GM20431 (cell line): ENCODE results near the gene NOL7.

Experiments
- in situ Hi-C: fragments of 300-500 bp; cut with MseI, MboI; formaldehyde crosslinking; loops from one replicate; pipeline ENCODE4 v1.15.0; 2020; ENCODE audit warnings: low sequenced_read_pairs; ENCODE audit not compliant: unreplicated experiment

The NOL7 gene

DNA sequence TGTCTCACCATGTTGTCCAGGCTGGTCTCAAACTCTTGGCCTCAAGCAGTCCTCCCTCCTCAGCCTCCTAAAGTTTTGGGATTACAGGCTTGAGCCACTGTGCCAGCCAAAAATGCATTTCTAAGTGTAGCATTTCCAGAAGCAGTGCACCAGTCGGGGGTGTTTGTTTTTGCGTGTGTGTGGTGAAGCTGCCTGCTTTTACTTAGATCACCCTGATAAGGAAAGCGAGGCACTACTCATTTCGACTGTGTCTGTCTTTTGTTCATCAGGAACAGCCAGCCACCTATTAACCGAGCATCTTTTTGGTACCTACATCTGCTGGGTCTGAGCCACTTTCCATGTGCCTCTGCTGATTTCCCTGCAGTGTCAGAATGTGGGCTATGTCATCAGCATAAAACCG, 22.0 kb upstream of the NOL7 start:
- in situ Hi-C loops = no loop called here

DNA sequence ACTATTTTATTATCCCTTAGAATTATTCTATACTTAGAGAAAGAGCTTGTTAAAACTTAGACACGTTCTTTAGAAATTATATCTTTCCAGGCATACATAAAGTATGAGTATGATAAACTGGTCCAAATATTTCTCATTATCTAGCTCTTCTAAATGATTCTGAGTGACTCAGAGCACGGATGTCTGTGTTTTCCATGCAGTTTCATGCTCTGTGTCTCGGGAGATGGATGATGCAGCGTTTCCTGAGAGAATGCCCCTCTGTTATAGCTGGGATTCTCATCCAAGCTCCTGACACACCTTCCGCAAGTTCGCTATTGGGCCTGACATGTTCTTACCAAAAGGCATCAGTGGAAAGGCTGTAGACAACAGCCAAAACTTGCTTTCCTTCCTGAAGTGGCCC, 21.4 kb upstream of the NOL7 start:
- in situ Hi-C loops = no loop called here

DNA sequence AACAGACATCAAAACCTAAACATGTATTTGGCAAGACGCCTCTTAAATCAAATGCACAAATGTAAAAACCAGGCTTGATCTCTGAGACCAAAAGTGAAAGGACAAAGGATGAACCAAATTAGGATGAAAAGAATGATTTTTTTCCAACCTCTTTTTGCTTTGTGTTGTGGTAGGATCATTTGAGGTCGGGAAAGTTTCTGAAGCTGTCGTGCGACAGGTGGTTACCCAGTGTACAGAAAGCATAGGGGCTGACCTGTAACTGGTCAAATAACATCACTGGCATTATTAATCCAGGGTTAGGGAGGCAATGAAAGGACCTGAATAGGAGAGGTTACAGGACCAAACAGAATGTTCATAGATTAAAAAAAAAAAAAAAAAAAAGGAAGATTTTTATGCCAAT, 18.1 kb upstream of the NOL7 start:
- in situ Hi-C loops = no loop called here

DNA sequence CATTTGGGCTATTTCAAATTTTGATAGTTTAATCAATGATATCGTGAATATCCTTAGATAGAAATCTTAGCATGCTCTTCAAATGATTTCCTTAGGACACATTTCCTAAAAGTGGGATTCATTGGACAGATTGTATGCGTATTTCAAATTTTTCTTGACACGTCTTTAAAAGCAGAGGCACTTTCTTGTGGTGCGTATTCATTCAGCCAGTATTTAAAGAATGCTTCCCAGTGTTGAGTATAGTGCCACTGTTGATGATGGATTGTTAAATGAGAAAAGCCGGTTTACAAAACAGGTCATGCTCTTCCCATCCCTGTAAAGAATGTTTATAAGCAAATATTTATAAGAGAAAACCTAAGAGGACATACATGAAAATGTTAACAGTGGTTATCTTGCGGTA, 15.1 kb upstream of the NOL7 start:
- in situ Hi-C loops = no loop called here

DNA sequence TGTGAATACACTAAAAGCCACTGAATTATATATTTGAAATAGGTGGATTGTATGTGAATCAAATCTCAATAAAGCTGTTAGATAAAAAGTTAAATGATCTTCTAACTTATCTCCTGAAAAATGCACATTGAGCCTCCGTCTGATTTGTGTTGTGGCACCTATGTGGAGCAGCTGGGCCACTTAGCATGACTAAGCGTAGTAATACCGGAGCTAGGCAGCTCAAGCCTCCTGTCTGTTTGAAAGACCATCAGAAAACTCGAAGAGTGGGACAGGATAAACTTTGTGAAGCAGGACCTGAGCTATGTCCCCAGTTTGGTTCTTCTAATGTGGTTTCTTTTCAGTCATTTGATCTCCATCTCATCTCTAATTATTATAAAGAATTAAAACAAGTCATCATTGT, 11.0 kb upstream of the NOL7 start:
- in situ Hi-C loops = no loop called here

DNA sequence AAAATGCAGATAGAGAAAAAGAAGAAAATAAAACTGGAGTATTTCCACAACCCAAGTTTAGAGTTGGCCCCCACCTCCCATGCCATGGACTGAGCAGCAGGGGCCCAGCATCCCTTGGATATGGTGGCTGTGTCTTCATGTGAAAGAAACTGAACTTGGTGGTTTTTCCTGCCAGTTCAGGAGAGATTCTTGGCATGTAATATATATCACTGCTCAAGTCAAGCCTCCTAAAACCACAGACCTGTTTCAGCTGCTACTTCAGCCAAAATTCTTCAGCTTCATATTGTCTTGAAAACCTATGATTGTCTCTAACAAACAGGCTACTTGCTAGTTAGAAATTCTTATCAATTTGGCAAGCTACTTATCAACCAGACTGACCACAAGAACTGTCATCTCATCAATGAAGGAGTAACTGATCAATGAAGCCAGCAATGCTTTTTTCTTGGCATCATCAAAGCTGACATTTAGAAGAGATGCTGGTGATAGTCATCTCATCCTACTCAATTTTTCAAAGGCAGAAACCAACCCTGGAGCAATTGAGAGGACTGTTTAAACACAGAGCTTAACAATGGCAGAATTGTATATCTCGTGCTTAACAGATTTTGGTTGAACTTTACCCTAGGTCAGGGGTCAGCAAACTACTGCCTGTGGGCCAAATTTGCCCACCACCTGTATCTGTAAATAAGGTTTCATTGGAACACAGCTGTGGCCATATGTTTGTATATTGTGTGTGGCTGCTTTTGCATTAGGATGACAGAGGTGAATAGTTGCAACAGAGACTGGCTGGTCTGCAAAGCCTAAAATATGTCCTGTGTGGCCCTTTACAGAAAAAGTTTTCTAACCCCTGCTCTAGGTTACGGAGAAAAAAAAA, 10.4 kb upstream of the NOL7 start:
- in situ Hi-C loops = no loop called here

DNA sequence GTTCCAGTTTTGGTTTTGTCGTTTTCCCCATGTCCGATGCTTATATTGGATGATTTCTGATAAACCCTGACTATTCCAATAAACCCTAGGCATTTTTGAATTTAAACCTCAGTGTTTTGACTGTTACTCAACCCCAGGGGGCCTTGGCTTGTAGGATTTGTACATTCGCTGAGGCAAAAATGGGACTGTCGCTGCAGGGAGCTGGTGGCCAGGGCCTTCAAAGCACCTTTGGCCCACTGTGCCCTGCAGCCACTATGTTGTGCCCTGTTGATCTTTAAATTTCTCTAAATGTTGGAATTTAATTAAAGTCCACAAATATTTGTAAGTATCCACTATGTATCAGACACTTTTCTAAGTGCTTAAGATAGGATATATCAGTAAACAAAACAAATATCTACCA, 9.5 kb upstream of the NOL7 start:
- in situ Hi-C loops = no loop called here

DNA sequence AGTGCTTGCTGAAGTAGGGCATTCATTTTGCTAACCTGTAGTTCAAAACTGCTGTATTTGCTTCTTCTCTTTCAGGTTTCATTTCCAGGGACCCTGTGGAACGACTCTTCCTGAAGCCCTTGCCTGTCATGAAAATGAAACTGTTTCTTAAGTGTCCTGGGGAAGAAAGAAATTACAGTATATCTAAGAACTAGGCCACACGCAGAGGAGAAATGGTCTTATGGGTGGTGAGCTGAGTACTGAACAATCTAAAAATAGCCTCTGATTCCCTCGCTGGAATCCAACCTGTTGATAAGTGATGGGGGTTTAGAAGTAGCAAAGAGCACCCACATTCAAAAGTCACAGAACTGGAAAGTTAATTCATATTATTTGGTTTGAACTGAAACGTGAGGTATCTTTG, 3.4 kb upstream of the NOL7 start:
- in situ Hi-C loops = no loop called here

DNA sequence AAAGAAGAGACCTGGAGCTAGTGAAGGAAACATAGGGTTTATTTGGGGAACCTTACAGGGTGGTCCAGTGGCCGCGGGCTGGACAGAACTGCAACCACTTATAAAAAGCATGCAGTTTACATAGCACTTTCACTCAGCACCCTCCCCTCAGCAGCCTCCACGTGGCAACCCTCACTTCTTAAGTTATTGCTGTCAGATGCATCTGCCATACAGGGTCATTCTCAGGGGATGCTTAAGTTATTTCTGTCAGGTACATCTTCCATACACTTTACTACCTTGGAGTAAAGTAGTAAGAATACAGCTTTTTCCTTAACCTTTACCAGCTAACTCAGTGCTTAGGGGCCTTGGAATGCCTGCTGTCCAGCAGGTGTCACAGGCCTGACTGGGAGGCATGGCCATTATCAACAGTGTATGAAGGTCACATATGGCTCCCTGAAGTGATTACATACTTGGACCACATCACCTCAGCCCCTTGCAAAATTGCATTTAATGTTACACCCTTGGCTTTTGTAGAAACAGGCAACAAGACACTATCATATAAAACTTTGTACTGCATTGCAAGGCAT, 2.0 kb upstream of the NOL7 start:
- in situ Hi-C loops = no loop called here

DNA sequence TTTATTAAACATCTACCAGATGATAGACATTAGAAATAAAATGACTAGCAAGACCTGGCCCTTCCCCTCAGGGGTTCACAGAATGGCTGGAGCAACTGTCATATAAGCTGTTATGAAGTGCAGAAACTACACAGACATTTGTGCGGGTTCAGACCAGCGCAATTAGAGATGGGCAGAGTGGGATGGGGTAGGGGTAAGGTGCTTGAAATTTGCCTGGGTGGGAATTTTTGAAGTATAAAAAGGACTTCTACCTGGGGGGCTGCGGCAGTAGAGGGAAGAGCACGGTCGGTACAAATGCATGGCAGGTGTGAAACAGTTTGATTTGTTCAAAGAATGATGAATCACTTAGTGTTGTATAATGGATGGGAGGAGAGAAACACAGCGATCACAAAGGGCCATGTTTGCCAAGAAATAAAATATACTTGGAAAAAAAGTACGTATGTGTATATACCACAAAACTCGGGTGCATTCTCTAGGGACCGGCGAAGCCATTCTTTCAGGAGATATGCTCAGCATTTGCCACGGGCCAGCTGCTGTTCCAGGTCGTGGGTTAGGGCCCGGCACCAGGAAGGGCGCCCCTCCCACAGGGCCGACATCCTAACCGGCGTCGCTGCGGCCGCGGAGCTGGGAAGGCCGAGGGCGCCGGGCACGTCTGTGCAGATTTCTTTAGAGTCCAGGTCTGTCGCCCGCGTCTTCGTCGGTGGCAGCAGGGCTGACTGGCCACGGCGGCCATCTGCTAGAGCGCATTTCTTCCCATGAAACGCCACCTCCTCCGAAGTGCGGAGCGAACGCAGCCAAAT, 809 bp upstream of the NOL7 start:
- in situ Hi-C loops = no loop called here

DNA sequence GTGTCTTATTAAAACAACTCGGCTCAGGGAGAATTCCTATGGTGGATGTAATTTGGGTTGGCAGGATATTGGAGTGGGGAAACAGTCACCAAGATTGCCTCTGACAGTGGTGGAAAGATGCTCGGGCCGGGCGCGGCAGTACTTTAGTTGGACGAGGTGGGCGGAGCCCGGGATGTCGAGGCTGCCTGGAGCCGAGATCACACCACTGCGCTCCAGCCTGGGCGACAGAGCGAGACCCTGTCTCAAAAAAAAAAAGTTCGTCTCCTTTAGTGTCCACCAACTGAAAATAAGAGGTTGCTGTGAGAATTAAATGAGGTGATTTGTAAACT, 621 bp downstream of the NOL7 start:
- in situ Hi-C loops = no loop called here

DNA sequence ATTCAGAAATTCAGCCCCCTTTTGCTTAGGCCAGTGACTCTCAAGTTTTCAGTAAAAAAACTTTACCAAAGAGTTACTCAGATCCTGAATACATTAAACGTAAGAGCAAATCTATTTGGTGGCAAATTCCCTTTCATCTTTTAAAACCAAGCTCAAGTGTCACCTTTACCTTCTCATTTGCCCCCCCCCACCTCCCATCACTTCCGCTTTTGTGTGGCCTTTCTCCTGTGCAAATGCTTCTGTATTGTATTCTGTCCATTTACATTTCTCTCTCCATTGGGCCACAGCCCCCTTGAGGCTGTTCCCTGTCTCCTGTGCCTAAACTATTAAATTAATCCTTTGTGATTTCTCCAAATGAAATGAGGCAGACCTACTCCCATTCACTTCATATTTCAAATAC, 1.9 kb downstream of the NOL7 start:
- in situ Hi-C loops = no loop called here

DNA sequence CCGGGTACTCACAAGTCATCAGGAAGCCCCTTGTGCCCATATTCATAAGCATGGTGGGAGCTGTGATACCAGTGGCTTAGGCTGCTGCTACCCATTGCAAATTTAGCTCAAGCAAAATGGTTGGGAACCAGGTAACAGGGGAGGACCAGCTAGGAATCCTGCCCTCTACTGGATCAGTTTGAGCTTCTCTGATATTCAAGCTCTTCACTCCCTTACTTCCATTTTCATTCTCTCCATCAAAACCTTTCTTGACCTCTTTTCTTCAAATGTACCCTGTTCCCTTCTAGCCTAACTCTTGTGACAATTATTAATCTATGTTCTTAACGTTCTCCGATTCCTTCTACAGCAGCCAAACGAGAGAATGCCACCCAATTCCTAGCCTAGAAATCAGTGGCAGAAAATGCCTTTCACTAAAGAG, 9.7 kb downstream of the NOL7 start:
- in situ Hi-C loops = no loop called here

DNA sequence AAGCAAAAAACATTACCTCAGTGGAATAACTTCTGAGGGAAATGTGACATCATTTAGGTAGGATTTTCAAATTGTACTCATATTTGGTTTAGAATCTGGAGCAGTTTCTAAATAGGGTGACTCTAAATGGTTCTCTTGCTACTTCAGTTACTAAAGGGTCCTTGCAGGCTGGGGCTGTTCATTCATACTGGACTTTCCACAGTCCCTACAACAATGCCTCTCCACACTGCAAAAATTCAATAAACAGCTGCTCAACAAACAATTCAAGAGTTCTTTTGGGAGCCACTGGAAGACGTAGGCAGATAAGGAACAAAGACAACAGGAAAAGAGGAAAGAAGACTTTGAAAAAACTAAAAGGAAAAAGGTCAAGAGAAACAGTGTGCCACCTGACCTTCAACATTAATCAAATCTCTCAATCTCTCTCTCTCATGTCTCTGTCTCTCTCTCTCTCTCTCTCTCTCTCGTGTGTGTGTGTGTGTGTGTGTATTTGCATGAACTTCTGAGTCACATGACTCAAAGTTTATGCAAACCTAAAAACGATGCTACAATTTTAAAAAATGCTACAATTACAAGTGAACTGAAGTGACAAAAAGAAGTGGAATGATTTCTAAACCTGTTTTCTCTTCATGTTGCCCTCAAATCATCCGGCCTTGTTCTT, 14.5 kb downstream of the NOL7 start:
- in situ Hi-C loops = no loop called here

DNA sequence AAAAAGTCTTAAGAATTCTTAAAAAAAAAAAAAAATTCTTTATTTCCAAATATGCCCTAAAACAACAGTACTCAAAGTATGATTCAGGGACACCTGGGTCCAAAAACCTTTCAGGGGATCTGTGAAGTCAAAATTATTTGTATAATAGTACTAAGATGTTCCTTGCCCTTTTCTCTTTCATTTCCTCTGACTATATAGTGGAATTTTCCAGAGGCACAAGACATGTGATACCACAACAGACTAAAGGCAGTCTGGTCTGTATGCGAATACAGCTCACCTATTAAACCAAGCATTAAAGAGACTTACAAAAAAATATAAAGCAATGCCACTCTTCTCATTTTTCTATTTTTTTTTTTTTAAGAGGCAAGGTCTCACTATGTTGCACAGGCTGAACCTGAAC, 15.4 kb downstream of the NOL7 start:
- in situ Hi-C loops = no loop called here

DNA sequence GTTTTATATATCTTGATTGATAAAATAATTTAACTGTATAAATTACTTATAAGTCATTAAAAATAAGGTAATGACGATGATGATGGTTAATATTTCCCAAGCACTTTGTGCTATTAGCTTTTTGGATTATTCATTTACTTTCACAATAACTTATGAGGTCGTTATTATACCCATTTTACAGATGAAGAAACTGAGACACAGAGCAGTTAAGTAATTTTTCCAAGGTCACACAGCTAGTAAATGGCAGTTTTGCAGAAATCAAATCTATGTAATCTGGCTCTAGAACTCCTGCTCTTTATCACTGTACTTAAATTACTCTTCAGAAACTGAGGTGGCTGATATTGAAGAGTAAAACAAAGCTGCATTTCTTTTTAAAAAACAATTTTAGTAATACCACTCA, 18.2 kb downstream of the NOL7 start:
- in situ Hi-C loops = no loop called here

DNA sequence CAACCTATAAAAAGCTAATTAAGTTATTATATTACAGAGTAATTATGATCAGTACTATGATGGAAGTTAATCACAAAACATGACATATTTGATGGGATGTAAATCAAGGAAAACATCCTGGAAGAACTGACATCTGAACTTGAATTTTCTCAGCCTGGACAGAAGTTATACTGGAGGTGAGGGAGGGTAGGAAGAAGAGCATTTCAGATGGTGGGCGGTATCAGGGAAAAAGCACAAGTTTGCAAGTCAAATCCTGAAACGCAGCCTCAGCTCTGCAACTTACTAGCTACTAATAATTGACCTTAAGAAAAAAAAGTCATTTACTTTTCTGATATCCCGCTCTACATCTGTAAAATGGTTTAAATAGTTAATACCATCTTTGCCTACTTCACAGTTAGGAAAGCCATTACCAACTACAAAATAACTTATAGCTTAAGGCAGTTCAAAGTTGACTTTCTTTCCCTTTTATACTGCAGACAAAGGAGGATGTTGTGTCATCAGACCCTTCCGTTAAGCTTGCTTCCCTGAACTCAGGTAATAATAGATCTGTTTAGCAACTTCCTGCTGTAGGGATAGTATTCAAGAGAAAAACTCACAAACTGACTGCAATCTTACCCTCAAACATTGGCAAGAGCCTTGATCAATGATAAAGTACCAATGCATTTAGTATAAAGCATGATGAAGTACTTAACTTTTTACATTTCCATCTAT, 21.0 kb downstream of the NOL7 start:
- in situ Hi-C loops = no loop called here

DNA sequence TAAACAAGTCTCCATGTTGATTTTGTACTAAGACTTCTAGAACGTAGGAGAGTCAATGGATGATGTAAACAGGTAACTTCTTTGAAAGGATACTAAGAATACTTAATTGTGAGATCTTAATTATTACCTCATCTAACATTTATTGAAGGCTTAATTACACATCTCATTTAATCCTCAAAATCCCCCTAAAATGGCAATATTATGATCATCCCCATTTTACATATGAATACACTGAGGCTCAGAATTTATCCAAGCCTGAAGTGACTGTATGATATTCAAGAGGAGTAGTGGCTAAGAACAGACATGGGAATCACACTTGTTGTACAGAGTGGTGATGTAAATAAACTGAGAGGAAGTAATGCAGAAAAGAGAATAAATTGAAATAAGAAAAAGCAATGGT, 22.9 kb downstream of the NOL7 start:
- in situ Hi-C loops = no loop called here

DNA sequence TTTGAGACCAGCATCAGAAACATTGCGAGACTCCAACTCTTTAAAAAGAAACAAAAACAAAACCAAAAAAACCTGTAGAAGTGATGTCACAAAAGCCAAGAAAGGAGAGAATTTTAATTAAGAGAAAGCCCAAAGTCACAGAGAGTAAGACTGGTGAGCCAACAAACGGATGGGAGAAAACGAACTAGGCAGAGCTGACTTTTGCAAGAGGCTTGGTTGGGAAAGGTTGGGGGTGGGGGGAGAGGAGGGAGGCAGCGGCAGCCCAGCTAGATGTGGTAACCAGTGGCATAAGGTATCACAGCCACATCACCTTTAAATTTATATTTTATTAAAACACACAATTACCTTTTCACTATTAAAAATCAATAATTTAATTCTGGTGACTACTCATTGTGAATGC, 23.5 kb downstream of the NOL7 start:
- in situ Hi-C loops = no loop called here

DNA sequence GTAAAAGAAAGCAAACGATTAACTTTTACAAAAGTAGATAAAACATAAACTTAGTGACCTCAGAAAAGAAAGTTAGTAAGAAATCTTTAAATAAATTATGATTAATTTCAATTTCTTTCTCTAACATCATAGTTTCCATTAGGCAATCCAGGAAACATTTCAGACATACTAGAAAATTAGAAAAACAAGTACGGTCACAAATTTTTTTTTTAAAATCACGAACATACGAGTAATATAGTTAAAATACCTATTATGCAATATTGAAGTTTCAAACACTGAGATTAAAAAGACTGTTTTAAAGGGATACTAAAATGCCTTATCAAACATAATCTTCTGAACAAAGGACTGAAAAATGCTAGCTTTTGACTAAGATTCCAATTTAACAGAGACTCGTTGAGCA, 26.2 kb downstream of the NOL7 start:
- in situ Hi-C loops = no loop called here
